Esophagus squamous epithelium (tissue), 5 donors: ENCODE measurements around the gene USP2. TPM values are rescaled to one million over a fixed set of nuclear protein-coding genes. Genes with fewer than 3 reads are reported as not detected.

Source experiments
- DNase-seq: peaks from one replicate; lab custom pipeline; 2025; lab: John Stamatoyannopoulos, UW
- H3K27ac ChIP-seq, 4 donors: fragments of 200-600 bp; sonication (generic); one replicate each; pipeline ENCODE4 v1.5.1; 2016 to 2019; ENCODE audit warnings: mild to moderate bottlenecking in 1 of 4
- H3K27me3 ChIP-seq, 4 donors: fragments of 200-600 bp; sonication (generic); 1 replicate in 3 of 4; 2 replicates in 1 of 4; pipeline versions ENCODE4 v1.5.1 to v1.6.0; 2017 to 2021; ENCODE audit warnings: antibody characterized with exemption in 1 of 4
- H3K36me3 ChIP-seq, 3 donors: fragments of 200-600 bp; sonication (generic); one replicate each; pipeline ENCODE4 v1.5.1; 2016 to 2019
- H3K4me1 ChIP-seq, 3 donors: fragments of 200-600 bp; sonication (generic); one replicate each; pipeline ENCODE4 v1.5.1; 2017 to 2019
- H3K4me3 ChIP-seq, 4 donors: fragments of 200-600 bp; sonication (generic); 1 replicate in 3 of 4; 2 replicates in 1 of 4; pipeline ENCODE4 v1.5.1; 2016 to 2019; ENCODE audit warnings: mild to moderate bottlenecking in 2 of 4, moderate library complexity in 1 of 4
- H3K9me3 ChIP-seq, 3 donors: fragments of 200-600 bp; sonication (generic); one replicate each; pipeline ENCODE4 v1.5.1; 2016 to 2019
- POLR2A ChIP-seq, 4 donors: fragments of 450-650 bp; IDR thresholded peaks; one replicate each; pipeline ENCODE4 v1.6.1; 2017; ENCODE audit warnings: antibody characterized with exemption in 4 of 4, mild to moderate bottlenecking in 4 of 4, moderate library complexity in 3 of 4
- WGBS, 2 donors: methylation state at CpG; one replicate each; pipeline ENCODE4 v1.1.5; 2018; 5-methylcytosine and 5-hydroxymethylcytosine counted together
- intact Hi-C: fragments of 100-400 bp; cut with DNase I; formaldehyde crosslinking; loops from one replicate; pipeline ENCODE4 v1.15.0; 2022
- total RNA-seq, 4 donors: library from RNA; depleted of rRNA; stranded (reverse); fragments of >200 nt; gene quantifications; one replicate each; pipeline ENCODE4 v1.1.0, GENCODE V29; 2016
- TF ChIP-seq, protein P1 (sequence below), 6 experiments: fragments of 450-650 bp in 4 of 6; fragments of 200-600 bp in 2 of 6; sonication (generic) in 2 of 6; IDR thresholded peaks; one replicate each; pipeline ENCODE4 v1.5.1; 2016 to 2019; ENCODE audit warnings: antibody characterized with exemption in 6 of 6, mild to moderate bottlenecking in 4 of 6, moderate library complexity in 4 of 6
- donor health status: DM: yes; HTN: yes; CAD: no.

USP2 gene
- total RNA-seq, 4 donors from 2014 or later: 1.9 to 9.6 (median 4.8) TPM

DNA sequence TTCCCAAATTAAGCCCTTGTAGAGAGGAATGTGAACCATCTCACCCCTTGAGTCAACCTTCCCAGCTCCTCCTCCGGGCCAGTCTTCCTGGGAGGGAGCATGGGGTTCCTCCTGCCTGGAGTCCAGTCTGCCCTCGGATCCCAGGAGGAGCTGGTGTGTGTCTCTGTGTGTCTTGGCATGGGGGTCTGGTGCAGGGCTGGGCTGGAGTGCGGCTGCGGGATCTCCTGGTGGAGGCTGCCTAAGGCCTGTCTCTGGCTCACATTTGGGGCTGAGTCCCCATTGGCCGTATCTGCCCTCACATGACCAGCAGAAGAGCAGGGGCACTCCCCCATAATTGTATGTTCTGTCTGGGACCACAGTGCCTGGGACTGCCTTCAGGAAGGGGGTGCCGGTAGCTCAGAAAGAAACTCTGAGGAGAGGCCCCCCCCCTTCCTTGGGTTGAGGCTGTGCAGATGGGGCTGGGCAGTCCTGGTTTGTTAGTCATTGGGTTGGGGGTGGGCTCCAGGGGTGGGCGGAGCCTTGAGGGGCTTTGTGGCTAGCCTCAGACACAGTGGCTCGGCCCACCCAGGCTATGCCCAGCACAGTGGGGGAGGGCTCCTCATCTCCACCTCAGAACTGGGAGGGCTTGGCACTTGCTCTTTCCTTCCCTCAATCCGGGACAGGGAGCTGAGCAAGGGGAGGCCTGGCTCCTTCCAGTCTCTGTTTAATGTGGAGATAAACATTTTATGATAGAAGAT, 43.7 kb downstream of the USP2 start:
- peaks cover 42 to 83% (median 52%) of the 10 kb centered on the region in 3 donors for H3K4me1 ChIP-seq
- DNase-seq: no peak
- H3K36me3 ChIP-seq: peaks cover 0 to 18% (median 0%) of the 10 kb centered on the region in 3 donors
- WGBS, 2 donors: 39 to 49% methylated on average over 3 to 4 of the region's 9 CpGs
- peak overlapping the region in 3 of 4 donors; percentile 52 to 92 (median 91) for H3K27ac ChIP-seq
- H3K9me3 ChIP-seq: no peaks in the 10 kb centered on the region
- intact Hi-C loops: no loop called here
- H3K4me3 ChIP-seq: no peak overlapping the region
- peaks cover 0 to 42% (median 0%) of the 10 kb centered on the region in 4 donors for H3K27me3 ChIP-seq
- TF ChIP-seq POLR2A (IDR thresholded peaks at IDR 0.05): no peak
- TF ChIP-seq, protein P1, sequence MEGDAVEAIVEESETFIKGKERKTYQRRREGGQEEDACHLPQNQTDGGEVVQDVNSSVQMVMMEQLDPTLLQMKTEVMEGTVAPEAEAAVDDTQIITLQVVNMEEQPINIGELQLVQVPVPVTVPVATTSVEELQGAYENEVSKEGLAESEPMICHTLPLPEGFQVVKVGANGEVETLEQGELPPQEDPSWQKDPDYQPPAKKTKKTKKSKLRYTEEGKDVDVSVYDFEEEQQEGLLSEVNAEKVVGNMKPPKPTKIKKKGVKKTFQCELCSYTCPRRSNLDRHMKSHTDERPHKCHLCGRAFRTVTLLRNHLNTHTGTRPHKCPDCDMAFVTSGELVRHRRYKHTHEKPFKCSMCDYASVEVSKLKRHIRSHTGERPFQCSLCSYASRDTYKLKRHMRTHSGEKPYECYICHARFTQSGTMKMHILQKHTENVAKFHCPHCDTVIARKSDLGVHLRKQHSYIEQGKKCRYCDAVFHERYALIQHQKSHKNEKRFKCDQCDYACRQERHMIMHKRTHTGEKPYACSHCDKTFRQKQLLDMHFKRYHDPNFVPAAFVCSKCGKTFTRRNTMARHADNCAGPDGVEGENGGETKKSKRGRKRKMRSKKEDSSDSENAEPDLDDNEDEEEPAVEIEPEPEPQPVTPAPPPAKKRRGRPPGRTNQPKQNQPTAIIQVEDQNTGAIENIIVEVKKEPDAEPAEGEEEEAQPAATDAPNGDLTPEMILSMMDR (IDR thresholded peaks at IDR 0.05): no peak

GRCh38 chr11:119336744-119337469, 44.6 kb downstream of the USP2 start:
- peak overlapping the region in 1 of 4 donors; percentile 91 for H3K27ac ChIP-seq

DNA sequence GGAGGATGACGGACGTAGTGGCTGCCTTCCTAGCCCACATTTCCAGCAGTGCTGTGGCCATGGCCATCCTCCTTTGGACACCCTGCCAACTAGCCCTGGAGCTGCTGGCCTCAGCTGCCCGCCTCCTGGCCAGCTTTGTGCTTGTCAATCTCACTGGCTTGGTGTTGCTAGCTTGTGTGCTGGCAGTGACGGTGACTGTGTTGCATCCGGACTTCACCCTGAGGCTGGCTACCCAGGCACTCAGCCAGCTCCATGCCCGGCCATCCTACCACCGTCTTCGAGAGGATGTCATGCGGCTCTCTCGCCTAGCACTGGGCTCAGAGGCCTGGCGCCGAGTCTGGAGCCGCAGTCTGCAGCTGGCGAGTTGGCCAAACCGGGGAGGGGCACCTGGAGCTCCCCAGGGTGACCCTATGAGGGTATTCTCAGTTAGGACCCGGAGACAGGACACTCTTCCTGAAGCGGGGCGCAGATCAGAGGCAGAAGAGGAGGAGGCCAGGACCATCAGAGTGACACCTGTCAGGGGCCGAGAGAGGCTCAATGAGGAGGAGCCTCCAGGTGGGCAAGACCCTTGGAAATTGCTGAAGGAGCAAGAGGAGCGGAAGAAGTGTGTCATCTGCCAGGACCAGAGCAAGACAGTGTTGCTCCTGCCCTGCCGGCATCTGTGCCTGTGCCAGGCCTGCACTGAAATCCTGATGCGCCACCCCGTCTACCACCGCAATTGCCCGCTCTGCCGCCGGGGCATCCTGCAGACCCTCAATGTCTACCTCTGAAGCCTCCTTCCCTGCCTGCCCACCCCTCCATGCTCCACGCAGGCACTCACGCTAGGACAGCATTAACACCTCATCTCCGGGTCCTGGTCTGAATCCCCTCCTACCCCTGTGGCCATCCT, 45.6 kb downstream of the USP2 start:
- H3K9me3 ChIP-seq: no peaks in the 10 kb centered on the region
- peaks cover 0 to 23% (median 0%) of the 10 kb centered on the region in 4 donors for H3K27me3 ChIP-seq
- no peak for TF ChIP-seq POLR2A (IDR thresholded peaks at IDR 0.05)
- TF ChIP-seq, protein P1 (IDR thresholded peaks at IDR 0.05): no peak
- no peak for DNase-seq
- H3K4me3 ChIP-seq: peak overlapping the region in 1 of 4 donors; percentile 90
- 90% methylated on average over 15 to 16 of the region's 30 CpGs for WGBS, 2 donors
- intact Hi-C loops: no loop called here
- H3K4me1 ChIP-seq: peaks cover 34 to 70% (median 42%) of the 10 kb centered on the region in 3 donors
- H3K36me3 ChIP-seq: peaks cover 0 to 18% (median 0%) of the 10 kb centered on the region in 3 donors
- no peak overlapping the region for H3K27ac ChIP-seq

More at GRCh38 chr11:119336744-119337469, 44.6 kb downstream of the USP2 start:
- Histone ChIP-seq H3K9me3 (no peaks in the 10 kb centered on the region), H3K4me3 (no peak overlapping the region), H3K27me3 (peaks cover 0 to 33% (median 0%) of the 10 kb centered on the region in 4 donors), H3K4me1 (peaks cover 42 to 80% (median 50%) of the 10 kb centered on the region in 3 donors), H3K36me3 (peaks cover 0 to 18% (median 0%) of the 10 kb centered on the region in 3 donors)
- intact Hi-C loops: no loop called here
- 80 to 87% methylated on average over 5 to 6 of the region's 9 CpGs for WGBS, 2 donors
- DNase-seq: no peak
- no peak for TF ChIP-seq POLR2A (IDR thresholded peaks at IDR 0.05)
- TF ChIP-seq, protein P1 (IDR thresholded peaks at IDR 0.05): no peak

DNA sequence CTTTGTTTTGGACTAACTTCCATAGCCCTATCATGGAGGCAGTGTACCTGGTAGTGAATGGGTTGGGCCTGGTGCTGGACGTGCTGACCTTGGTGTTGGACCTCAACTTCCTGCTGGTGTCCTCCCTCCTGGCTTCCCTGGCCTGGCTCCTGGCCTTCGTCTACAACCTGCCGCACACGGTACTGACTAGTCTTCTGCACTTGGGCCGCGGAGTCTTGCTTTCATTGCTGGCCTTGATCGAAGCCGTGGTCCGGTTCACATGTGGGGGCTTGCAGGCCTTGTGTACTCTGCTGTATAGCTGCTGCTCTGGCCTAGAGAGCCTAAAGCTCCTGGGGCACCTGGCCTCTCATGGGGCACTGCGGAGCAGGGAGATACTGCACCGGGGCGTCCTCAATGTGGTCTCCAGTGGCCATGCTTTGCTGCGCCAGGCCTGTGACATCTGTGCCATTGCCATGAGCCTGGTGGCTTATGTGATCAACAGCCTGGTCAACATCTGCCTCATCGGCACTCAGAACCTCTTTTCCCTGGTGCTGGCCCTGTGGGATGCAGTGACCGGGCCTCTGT, 46.3 kb downstream of the USP2 start:
- H3K4me1 ChIP-seq: peaks cover 34 to 63% (median 35%) of the 10 kb centered on the region in 3 donors
- WGBS, 2 donors: 11 to 52% methylated on average over 1 to 10 of the region's 15 CpGs
- TF ChIP-seq, protein P1 (IDR thresholded peaks at IDR 0.05): no peak
- intact Hi-C loops: no loop called here
- peaks cover 0 to 18% (median 0%) of the 10 kb centered on the region in 3 donors for H3K36me3 ChIP-seq
- peaks cover 0 to 16% (median 0%) of the 10 kb centered on the region in 4 donors for H3K27me3 ChIP-seq
- H3K4me3 ChIP-seq: peak overlapping the region; percentile 90 to 97 (median 94)
- H3K9me3 ChIP-seq: no peaks in the 10 kb centered on the region
- no peak for DNase-seq
- peak overlapping the region in 3 of 4 donors; percentile 92 to 98 (median 95) for H3K27ac ChIP-seq
